CD14-positive monocyte (primary cell): Measurements from ENCODE around the gene SALL3. TPM values are rescaled to one million over a fixed set of nuclear protein-coding genes. Genes with fewer than 3 reads are reported as not detected.

Experiments
- DNase-seq, 3 donors: peaks; one replicate each; pipeline ENCODE4 v3.0.0-alpha.2; 2011 to 2022
- H2AFZ ChIP-seq: 2 replicates; pipeline ENCODE4 v1.6.0; 2012; ENCODE audit warnings: mild to moderate bottlenecking, low read depth, low read length, inconsistent platforms; ENCODE audit not compliant: insufficient read depth, poor library complexity, severe bottlenecking
- H3K27ac ChIP-seq, 2 donors: 1 replicate in 1 of 2; 2 replicates in 1 of 2; pipeline ENCODE4 v1.5.1; 2012 to 2013; ENCODE audit warnings: low read length in 2 of 2, control low read depth in 1 of 2, inconsistent platforms in 1 of 2, low read depth in 1 of 2, mild to moderate bottlenecking in 1 of 2
- H3K27me3 ChIP-seq, 2 donors: one replicate each; pipeline versions ENCODE4 v1.6.0 to v1.6.1; 2011 to 2013; ENCODE audit warnings: low read length in 2 of 2; ENCODE audit not compliant: control insufficient read depth in 2 of 2, insufficient read depth in 2 of 2
- H3K36me3 ChIP-seq, 2 donors: replicated peaks in 1 of 2; 1 replicate in 1 of 2; 2 replicates in 1 of 2; pipeline versions ENCODE4 v1.5.1 to v1.6.1; 2012 to 2013; ENCODE audit warnings: low read length in 2 of 2, control low read depth in 1 of 2, inconsistent platforms in 1 of 2, mild to moderate bottlenecking in 1 of 2; ENCODE audit not compliant: insufficient read depth in 2 of 2, control insufficient read depth in 1 of 2
- H3K4me1 ChIP-seq, 2 donors: 1 replicate in 1 of 2; 2 replicates in 1 of 2; pipeline versions ENCODE4 v1.5.1 to v1.6.1; 2012 to 2013; ENCODE audit warnings: low read length in 2 of 2, control low read depth in 1 of 2, inconsistent platforms in 1 of 2, mild to moderate bottlenecking in 1 of 2, moderate library complexity in 1 of 2; ENCODE audit not compliant: insufficient read depth in 2 of 2, control insufficient read depth in 1 of 2
- H3K4me2 ChIP-seq: replicated peaks from 2 replicates; pipeline ENCODE3; 2012; ENCODE audit warnings: low read length, moderate library complexity, mild to moderate bottlenecking; ENCODE audit not compliant: poor library complexity, severe bottlenecking; ENCODE audit errors: extremely low read depth
- H3K4me3 ChIP-seq, 3 experiments: fragments of 200-600 bp in 1 of 3; sonication (generic) in 1 of 3; replicated peaks in 1 of 3; 1 replicate in 2 of 3; 2 replicates in 1 of 3; pipeline ENCODE4 v1.5.1; 2011 to 2013; ENCODE audit warnings: low read length in 3 of 3, mild to moderate bottlenecking in 3 of 3, control low read depth in 2 of 3, low read depth in 2 of 3, inconsistent platforms in 1 of 3, moderate library complexity in 1 of 3
- H3K79me2 ChIP-seq: 2 replicates; pipeline ENCODE4 v1.6.0; 2012; ENCODE audit warnings: mild to moderate bottlenecking, control low read depth, inconsistent platforms, low read length, moderate library complexity; ENCODE audit not compliant: insufficient read depth
- H3K9ac ChIP-seq: 2 replicates; pipeline ENCODE4 v1.6.0; 2017; ENCODE audit warnings: low read length, mild to moderate bottlenecking; ENCODE audit not compliant: insufficient read depth, poor library complexity, severe bottlenecking
- H3K9me3 ChIP-seq, 2 donors: replicated peaks in 1 of 2; 1 replicate in 1 of 2; 2 replicates in 1 of 2; pipeline versions ENCODE4 v1.5.1 to v1.6.1; 2012 to 2013; ENCODE audit warnings: low read length in 2 of 2, control low read depth in 1 of 2; ENCODE audit not compliant: control insufficient read depth in 1 of 2, insufficient read depth in 1 of 2
- H4K20me1 ChIP-seq: 2 replicates; pipeline ENCODE4 v1.6.0; 2012; ENCODE audit warnings: mild to moderate bottlenecking, low read length, control low read depth, moderate library complexity; ENCODE audit not compliant: insufficient read depth
- H3K27ac Mint-ChIP-seq, 7 donors: one replicate each; pipeline ENCODE4 v1.8.0; 2020; ENCODE audit warnings: mild to moderate bottlenecking in 7 of 7, mixed read lengths in 7 of 7, moderate library complexity in 6 of 7, inconsistent platforms in 2 of 7
- H3K27me3 Mint-ChIP-seq, 3 donors: one replicate each; pipeline ENCODE4 v1.8.0; 2021 to 2022; ENCODE audit warnings: low read depth in 3 of 3, mild to moderate bottlenecking in 3 of 3, mixed read lengths in 3 of 3, moderate library complexity in 3 of 3, inconsistent platforms in 1 of 3
- H3K36me3 Mint-ChIP-seq, 2 donors: one replicate each; pipeline ENCODE4 v1.8.0; 2020; ENCODE audit warnings: mixed read lengths in 2 of 2, inconsistent platforms in 1 of 2, mild to moderate bottlenecking in 1 of 2
- H3K4me1 Mint-ChIP-seq: one replicate; pipeline ENCODE4 v1.8.0; 2020; ENCODE audit warnings: mild to moderate bottlenecking, mixed read lengths
- H3K4me3 Mint-ChIP-seq, 2 donors: one replicate each; pipeline ENCODE4 v1.8.0; 2020; ENCODE audit warnings: mild to moderate bottlenecking in 2 of 2, mixed read lengths in 2 of 2, moderate library complexity in 1 of 2
- H3K9me3 Mint-ChIP-seq, 7 donors: one replicate each; pipeline ENCODE4 v1.8.0; 2020 to 2022; ENCODE audit warnings: mixed read lengths in 7 of 7, mild to moderate bottlenecking in 6 of 7, moderate library complexity in 6 of 7, inconsistent platforms in 2 of 7
- CTCF ChIP-seq: fragments of 200-600 bp; IDR thresholded peaks from one replicate; pipeline ENCODE4 v1.8.0; 2022; ENCODE audit warnings: antibody characterized with exemption, mild to moderate bottlenecking
- WGBS: methylation state at CpG from one replicate; pipeline ENCODE4 v1.1.5; 2013; ENCODE audit warnings: missing lambda C conversion rate; ENCODE audit not compliant: insufficient coverage; 5-methylcytosine and 5-hydroxymethylcytosine counted together
- intact Hi-C, 2 donors: fragments of 100-400 bp; cut with micrococcal nuclease; formaldehyde crosslinking; loops; one replicate each; pipeline versions ENCODE4 v1.15.0 to v1.15.1; 2023
- polyA plus RNA-seq, 3 donors: library from polyadenylated mRNA; depleted of rRNA in 1 of 3; unstranded in 2 of 3; stranded (reverse) in 1 of 3; fragments of 300-500 nt in 2 of 3; fragments of >200 nt in 1 of 3; fragmentation: Illumina TruSeq in 2 of 3; gene quantifications; 1 replicate in 2 of 3; 2 replicates in 1 of 3; pipeline ENCODE4 v1.2.3, GENCODE V29; 2012 to 2021

The SALL3 gene
- polyA plus RNA-seq, 3 donors, result not detected

- Mint-ChIP-seq H3K27me3 (peaks cover 62 to 82% (median 65%) of the 10 kb centered on the region in 3 donors), H3K4me1 (peaks cover under 1% of the 10 kb centered on the region), H3K9me3 (peaks cover 0 to 14% (median 2%) of the 10 kb centered on the region in 7 donors), H3K36me3 (no peaks in the 10 kb centered on the region), H3K27ac (no peak overlapping the region), H3K4me3 (peak overlapping the region in 1 of 2 donors; percentile 87)
- H3K4me3 ChIP-seq, result no peak overlapping the region
- WGBS, result no CpG with 5 or more reads among the region's 4 CpGs
- no peaks in the 10 kb centered on the region for H3K4me1 ChIP-seq
- peaks cover 0 to 29% of the 10 kb centered on the region in 2 donors for H3K9me3 ChIP-seq
- no peak overlapping the region for H3K27ac ChIP-seq
- no peaks in the 10 kb centered on the region for H3K36me3 ChIP-seq
- no peak overlapping the region for H3K9ac ChIP-seq
- intact Hi-C loops, result no loop called here
- DNase-seq, result no peak
- TF ChIP-seq CTCF, result no peak
- H3K27me3 ChIP-seq, result peaks cover 41 to 70% of the 10 kb centered on the region in 2 donors
- H2AFZ ChIP-seq, result no peak overlapping the region
- no peaks in the 10 kb centered on the region for H3K79me2 ChIP-seq
- no peak overlapping the region for H3K4me2 ChIP-seq
- H4K20me1 ChIP-seq, result no peaks in the 10 kb centered on the region
These were observed 3.8 kb upstream of the SALL3 start for GRCh38 chr18:78975699-78976335.

GRCh38 chr18:78976765-78977636 lies 2.6 kb upstream of the SALL3 start:
- H3K9ac ChIP-seq, result no peak overlapping the region
- no peaks in the 10 kb centered on the region for H3K4me1 ChIP-seq
- 7% methylated on average over 39 of the region's 51 CpGs for WGBS
- no peaks in the 10 kb centered on the region for H3K36me3 ChIP-seq
- H2AFZ ChIP-seq, result no peak overlapping the region
- H3K9me3 Mint-ChIP-seq, result peaks cover 0 to 21% (median 5%) of the 10 kb centered on the region in 7 donors
- peaks cover 52 to 74% of the 10 kb centered on the region in 2 donors for H3K27me3 ChIP-seq
- H3K79me2 ChIP-seq, result no peaks in the 10 kb centered on the region
- no peak for TF ChIP-seq CTCF
- no peaks in the 10 kb centered on the region for H4K20me1 ChIP-seq
- peaks cover 0 to 32% of the 10 kb centered on the region in 2 donors for H3K9me3 ChIP-seq
- DNase-seq, result no peak
- peaks cover 2% of the 10 kb centered on the region for H3K4me1 Mint-ChIP-seq
- H3K27ac ChIP-seq, result no peak overlapping the region
- peak overlapping the region in 1 of 2 donors; percentile 87 for H3K4me3 Mint-ChIP-seq
- no peaks in the 10 kb centered on the region for H3K36me3 Mint-ChIP-seq
- peaks cover 62 to 88% (median 66%) of the 10 kb centered on the region in 3 donors for H3K27me3 Mint-ChIP-seq
- no peak overlapping the region for H3K4me2 ChIP-seq
- H3K27ac Mint-ChIP-seq, result no peak overlapping the region
- intact Hi-C loops, result no loop called here
- H3K4me3 ChIP-seq, result no peak overlapping the region
